ENCODE measurements around the gene CAMTA1.

CAMTA1 gene

DNA sequence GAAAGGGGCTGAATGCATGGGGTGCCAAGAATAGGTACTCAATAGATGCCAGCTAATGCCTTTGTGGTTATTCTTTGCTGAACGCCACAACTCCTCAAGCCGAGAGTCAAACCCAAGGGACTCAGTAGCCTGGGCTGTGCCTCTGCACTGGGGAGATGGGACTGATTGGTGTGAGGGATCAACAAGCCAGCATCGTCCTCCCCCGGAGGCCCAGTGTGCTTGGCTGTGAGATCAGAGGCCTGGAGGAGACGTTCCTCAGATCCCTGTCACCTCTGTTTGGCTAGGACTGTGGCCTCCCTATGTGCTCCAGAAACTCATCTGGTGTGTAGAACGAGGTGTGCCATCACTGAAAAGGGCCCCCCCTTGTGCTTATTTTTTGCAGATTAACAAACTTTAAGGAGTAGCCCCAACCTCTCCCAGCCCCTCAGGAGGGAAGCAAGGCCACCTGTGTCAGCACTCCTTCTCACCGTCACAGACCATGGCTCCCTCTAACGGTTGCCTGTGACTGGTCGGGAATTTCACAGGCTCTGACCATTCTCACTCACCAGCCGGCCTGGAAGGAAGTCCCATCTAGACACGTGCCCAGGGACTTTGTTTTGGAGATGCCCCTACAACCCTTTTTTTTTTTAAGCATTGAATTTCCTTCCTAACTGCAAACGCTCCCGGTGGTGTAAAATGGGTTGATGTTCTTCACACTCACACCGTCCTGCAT is 791.8 kb downstream of the CAMTA1 start:
- DNase-seq (ENCODE audit: low read depth), result peak; percentile 7

DNA sequence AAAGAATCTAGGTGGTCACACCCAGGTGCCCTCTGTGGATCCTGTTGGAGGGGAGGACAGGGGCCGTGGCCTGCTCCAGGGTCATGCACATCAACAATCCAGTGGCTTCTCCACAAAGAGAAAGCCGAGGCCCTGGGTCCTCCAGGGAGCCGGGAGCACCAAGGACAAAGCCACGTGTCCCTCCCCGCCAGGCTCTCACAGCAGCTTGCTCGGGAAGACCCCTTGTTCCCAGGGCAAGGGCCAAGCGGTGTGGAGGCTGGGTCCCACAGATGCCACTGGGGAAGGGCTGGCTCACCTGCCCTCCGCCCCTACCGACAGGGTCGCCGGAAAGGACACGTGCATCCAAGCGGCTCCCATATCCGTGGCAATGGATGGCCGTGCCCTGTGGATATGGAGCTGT is 793.0 kb downstream of the CAMTA1 start:
- no peak for DNase-seq (ENCODE audit: low read depth)

DNA sequence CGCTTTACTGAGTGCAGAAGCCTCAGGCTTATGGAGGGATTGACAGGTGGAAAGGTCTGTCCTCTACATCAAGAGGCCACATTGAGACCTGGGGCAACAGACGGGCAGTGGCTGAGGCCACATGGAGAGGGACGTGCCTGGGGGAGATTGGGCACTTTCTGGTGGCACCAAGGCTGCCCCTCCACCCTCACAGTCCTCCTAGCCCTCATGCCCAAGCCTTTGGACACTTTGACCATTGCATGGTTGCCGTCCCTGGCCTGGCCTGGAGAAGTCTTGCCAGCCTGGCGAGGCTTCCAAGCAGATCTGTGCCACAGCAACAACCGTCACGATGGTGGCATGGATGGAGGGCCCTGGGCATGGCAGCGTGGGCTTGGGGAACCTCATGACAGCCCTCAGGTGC is 793.8 kb downstream of the CAMTA1 start:
- DNase-seq (ENCODE audit: low read depth), result no peak

DNA sequence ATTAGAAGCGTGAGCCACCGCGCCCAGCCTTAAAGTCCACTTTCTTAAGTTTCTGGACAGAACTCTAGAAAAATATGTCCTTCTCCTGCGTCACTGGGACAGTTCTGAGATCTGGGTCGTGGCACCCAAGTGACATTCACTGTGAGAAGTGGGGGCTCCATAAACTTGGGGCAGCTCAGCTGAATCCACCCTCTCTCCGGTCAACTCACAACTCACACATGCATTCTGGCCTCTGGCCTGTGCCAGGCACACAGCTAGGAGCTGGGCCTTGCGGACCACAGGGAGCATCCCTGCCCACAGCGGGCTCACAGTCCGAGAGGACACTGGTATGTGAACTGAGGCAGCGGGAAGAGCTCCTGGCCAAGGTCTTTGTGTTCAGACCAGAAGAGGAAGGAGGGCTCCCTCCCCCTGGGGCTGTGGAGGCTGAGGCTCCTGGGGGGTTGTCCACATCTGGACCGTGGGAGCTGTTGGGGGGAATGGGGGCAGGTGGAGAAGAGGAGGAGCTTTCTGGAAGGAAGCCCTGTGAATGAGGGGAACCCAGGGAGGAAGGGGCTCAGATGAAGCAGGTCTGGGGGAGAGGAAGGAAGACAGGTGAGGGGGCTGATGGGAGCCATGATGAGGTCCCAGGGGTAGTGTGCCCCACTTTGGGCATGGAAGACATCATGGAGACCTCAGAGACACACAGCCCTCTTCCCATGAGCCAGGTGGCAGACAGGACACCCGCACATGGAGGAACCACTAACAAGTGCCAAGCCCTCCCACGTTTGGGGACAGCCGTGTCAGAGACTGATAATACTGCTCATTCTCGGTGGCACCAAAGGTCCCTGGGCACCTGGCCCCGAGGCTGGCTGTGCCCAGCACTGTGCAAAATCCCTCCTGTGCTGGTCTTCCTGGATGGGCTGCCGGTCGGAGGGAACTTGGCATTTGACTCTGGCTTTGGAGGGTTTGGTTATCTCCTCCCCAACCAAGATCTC is 794.9 kb downstream of the CAMTA1 start:
- no peak for DNase-seq (ENCODE audit: low read depth)

DNA sequence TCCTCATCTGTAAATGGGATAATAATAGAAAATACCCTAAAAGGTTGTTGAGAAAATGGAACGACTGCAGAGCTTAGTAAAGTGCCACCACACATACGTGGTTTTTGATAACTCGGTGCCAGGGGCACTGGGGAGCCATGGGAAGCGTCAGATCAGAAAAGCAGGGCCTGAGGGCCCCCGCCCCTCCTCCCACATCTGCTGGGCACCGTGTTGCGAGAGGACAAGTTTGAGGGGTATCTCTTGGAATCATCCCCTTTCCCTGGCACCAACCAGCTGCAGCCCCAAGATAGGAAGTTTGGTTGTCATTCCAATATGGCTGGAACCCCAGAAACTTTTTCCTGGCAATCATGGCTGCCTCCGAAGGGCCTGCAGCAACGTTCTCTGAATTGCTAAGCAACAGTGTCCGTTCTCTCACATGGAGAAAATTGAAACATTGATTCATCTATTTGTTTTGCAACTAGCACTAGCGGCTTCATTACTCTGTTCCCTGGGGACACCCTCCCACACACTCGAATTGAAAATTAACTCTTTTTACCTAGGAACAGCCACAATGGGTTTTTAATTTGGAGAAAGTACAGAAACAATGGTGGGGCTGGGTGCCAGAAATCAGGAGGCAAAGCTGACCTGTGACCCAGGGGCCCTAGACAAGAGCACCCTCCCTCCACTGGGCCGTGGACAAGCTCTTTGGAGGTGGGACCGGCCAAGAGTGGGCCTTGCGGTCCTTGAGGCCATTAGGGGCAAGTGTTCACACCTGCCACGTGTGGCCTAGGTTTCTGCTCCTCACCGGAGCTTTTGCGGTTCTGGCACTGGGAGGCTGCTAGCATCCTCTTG is 795.9 kb downstream of the CAMTA1 start:
- DNase-seq (ENCODE audit: low read depth), result no peak

DNA sequence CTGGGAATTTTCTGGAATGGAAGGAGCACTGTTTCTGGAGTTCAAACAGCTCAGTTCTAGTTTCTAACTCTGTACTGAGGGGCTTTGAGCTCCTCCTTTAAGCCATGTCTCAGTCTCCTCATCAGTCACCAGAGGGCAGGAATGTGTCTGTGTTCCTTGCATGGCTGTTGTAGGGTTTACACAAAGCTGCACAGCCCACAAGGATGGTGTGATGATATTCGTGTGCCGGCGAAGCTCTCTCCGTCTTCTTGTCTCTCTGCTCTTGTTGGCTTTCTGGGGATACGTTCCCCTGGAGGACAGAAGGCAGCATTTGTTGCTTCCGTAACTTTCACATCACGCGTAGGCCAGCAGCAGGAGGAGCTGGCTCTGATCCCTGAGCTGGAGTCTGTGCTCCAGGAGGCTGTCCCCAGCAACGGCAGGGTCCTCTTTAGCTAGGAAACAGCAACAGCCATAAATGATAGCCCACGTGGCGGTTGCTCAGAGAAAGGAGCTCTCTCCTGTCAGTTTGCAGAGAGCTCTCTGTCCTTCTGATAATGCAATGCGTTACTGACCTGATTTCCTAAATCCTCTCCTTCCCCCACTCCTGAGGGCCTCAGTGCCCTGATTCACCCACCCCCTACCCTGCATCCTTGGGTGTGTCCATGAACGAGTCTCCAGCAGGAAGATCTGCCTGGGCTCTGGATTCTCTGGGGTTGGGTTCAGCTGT is 796.7 kb downstream of the CAMTA1 start:
- DNase-seq (ENCODE audit: low read depth), result no peak

DNA sequence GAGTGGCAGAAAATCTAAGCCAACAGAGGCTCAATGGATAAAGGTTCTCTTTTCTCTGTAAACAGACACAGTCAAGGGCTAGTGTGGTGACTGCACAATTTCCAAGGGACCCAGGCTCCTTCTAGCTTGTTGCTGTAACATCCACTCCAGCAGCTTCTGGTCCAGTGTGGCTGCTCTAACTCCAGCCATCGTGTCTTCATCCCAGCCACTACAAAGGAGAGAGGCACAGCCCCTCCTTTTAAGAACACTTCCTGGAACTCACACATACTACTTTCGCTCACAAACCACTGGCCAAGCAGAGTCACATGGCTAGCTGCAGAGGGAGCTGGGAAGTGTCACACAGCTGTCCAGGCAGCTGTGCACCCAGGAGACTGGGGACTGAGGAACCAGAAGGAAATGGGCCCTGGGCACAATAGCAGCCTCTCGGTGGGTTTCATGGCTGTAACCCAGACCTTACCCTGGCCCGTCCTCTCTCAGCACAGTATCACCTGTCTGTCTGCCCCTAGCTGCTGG is 797.3 kb downstream of the CAMTA1 start:
- DNase-seq (ENCODE audit: low read depth), result no peak

DNA sequence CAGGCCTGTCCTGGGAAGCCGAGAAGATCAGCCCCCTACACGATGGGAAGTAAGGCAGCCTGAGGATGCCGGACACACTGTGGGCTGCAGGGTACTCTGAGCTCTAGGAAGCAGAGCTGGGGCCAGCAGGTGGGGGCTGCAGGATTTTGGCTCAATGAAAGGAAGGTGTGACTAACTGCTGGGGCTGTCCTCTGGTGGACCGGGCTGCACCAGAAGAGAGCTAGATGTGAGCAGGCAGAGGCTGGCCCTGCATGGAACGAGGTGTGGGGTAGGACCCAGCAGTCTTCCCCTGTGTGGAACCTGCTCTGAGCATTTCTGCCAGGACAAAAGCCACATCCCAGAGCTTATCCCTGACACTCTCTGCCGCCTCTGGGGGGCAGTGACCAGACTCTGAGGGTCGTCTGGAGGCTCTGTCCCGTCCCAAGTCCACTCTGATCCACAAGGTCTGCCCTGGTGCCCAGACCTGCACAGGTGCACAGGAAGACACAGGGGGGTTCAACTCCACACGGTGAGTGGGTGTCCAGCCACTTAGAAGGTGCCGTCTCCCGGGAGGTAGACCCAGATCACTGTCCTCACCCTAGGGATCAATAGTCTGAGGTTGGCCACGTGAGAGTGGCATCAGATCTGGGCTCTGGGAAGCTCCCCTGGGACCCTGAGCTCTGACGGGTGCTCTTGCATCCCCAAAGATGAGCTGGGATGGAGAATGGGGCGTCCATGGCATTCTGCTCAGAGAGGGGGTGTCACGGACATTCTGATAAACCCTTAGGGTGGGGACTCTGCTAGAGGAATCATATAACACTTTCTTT is 798.2 kb downstream of the CAMTA1 start:
- no peak for DNase-seq (ENCODE audit: low read depth)

DNA sequence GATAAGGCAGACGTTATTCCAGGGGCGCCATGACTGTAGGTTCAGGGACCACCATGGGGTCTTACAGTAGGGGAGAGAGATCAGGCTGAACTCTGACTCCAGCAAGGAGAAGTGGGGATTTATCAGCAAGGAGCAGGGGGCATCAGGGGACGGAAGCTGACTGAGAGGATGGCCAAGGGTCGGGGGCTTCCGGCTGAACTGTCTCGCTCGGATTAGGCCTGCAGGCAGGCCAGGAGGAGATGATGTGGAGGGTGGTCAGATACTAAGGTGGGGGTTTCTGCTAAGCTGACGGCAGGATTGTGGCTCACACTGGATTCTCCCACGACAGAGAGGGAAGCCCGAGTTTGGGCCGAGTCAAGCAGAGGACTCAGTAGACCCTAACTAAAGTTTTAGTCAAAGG is 798.9 kb downstream of the CAMTA1 start:
- no peak for DNase-seq (ENCODE audit: low read depth)

DNA sequence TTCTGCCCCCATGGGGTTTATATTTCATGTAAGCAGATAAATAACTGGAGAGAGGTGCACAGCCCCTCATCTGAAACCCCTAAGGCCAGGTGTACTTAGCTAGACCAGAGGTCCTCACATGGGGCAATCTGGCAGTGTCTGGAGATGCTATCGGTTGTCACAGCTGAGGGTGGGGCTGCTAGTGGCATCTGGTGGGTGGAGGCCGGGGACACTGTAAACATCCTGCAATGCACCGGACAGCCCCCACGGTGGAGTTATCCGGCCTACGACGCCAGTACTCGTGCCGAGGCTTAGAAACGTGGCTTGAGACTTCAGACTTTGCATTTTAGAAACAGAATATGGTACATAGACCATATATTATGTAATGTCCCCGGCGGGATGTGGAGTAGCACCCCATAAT is 799.4 kb downstream of the CAMTA1 start:
- DNase-seq (ENCODE audit: low read depth), result no peak

DNA sequence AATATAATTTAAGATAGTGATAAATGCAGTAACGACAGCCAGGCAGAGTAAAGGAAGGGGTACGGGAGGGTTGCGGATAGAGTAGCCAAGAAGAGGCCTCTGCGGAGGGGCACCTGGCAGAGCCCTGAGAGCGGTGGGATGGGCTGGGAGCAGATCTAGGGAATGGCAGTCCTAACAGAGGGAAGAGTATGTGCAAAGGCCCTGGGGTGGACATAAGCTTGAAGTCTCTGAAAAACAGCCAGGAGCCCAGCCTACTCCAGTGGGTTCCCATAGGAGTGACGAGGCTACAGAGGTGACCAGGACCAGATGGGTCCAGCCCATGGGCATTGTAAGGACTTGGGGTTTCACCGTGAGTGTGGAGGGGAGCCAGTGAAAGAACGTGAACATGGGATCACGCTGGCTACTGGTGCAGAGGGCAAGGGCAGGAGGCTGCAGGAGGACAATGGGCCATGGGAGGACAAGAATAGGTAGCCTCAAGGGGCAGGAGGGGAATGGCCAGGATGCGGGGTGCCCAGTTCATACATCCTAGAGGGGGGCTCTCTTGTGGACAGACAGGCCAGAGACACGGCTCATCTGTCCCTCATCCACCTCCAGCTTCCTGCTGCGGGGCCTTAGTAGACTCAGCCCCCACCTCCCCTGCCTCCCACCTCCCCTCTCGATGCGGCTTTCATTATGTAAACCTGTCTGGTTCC is 800.1 kb downstream of the CAMTA1 start:
- no peak for DNase-seq (ENCODE audit: low read depth)

DNA sequence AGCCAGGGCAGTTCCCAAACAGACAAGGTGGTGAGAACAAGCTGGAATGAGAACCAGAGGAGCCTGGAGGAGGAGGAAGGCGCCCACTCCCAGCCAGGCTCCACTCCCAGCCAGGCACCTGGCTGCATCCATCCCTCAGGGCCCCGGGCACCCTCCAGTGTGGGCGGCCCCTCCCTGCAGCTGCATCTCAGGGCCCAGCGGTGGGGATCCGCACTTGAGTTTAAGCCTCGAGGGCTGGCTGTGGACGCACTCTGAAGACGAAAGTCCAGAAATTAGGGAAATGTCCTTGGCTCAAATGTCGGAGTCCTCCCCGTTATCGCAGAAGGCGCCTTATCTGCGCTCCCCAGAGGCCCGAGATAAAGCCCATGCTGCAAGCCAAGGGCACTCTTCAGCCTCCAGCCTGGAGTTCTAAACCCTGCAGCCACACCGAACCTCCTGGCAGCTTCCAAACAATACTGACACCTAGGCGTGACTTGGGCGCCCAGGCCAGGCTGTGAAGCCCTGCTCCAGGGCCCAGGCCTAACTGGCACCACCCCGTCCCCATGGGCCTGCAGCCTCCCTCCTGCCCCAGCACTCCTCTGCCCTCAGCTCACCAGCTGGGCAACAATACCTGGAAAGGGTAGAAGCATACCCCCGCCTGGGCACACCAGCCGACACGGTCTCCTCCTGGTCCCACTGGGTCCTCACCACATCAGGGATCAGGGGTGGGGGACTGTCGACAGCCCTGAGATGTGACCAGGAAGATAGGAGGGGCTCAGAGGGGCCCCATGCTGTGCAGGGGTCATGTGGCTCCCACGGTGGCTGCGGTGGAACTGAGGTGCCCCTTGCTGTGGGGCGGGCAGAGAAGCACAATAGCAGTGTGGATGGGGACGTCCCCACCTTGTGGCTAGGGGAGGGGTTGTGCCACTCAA is 801.0 kb downstream of the CAMTA1 start:
- no peak for DNase-seq (ENCODE audit: low read depth)

DNA sequence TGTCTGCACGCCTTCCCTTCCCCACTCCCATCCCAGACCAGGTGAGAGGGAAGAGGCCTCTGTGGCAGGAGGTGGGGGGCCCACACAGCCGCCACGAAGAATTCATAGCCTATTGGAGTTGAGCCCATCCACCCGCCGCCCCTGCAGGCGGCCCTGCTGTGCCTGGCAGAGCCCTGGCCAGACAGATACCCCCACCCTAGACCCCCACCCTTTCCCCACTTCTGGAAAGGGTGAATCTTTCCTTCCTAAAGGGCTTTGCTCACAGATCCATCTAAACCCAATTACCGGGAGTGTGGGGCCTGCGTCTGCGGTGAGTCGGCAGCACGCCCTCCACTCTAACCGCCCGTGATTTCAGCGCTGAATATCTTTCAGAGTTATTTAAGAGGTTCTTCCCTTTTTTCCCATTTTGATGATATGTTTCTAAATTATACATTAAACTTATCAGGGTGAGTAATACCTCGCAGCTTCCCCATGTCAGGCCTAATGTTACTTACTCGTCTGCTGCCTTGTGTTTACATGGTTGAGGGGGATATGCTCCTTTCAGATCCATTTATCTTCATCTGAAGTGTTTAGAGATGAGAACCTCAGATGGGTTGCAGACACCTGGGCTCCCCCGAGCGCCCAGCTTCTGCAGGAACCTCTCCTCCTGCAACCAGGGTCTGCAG is 802.0 kb downstream of the CAMTA1 start:
- no peak for DNase-seq (ENCODE audit: low read depth)

DNA sequence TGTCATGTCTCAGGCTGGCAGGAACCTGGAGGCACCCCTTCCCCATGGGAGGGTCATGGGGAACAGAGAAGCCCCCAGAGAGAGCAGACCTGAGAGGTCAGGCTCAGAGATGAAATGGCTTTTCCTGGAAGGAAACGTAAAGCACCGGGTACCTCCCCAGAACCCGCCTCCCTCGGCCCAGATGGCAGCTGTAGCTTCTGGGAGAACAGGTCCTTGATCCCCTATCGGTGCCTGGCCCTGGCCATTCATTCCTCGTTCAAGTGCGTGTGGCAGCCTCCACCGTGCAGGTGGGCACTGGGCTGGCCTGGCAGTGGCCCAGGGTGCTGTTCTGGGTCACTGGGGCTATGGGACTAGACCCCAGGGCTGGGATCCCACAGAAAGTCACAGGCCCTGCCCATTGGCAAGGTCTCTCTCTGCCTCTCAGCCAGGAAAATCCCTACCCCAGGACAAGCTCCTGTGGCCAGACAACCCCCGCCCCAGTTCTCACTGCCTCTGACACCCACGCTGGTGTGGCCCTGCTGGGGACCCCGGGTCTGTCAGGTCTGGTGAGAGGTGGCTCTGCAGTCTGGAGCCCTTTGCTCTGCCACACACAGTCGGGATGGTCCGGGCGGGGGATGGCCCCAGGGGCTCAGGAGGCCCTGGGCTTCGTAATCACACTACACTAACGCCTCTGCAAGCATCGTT is 802.7 kb downstream of the CAMTA1 start:
- DNase-seq (ENCODE audit: low read depth), result no peak

DNA sequence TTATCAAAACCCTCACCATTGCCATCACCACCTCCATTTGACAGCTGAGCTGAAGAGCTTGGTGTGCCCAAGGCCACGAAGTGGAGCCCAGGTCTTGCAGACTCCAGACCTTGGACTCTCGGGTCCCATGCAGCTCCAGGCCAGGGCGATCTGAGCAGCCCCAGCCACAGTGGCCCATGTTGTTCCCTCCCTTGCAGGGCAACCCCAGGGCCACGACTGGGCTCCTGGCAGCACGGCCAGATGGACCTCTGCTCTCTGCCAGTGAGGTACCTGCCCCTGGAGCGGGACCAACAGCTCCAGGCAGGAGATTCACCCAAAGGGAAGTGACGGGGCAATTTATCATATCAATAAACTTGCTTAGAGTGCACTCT is 803.2 kb downstream of the CAMTA1 start:
- DNase-seq (ENCODE audit: low read depth), result no peak

DNA sequence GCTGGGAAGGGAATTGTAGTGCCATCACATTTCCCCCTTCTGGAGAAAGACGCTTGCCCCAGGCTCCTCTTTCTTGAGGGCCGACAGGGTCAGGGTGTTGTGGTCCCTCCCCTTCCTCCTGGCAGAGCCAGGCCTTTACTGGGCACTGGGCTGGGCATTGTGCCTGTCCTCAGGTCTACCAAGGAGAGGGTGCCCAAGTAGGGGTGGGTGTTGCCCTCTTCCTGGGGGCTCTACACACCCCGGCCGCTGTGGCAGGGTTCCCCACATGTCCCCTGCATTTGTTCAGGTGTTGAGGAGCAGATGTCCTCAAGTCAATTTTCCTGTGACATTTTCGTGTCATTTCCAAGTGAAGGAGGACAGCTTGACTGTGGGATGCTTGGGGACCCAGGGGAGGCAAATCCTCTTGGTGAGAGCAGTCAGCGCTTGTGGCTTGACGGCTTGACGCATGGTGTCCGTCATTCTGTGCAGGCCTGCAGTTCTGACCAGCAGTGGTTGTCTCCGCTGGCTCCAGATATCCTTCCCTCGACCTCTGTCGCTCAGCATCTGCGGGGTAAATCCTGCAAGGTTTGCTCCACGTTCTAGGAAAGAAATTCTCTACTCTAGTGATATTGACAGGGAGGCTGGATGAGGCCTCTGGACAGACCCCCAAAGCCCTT is 804.0 kb downstream of the CAMTA1 start:
- no peak for DNase-seq (ENCODE audit: low read depth)

DNA sequence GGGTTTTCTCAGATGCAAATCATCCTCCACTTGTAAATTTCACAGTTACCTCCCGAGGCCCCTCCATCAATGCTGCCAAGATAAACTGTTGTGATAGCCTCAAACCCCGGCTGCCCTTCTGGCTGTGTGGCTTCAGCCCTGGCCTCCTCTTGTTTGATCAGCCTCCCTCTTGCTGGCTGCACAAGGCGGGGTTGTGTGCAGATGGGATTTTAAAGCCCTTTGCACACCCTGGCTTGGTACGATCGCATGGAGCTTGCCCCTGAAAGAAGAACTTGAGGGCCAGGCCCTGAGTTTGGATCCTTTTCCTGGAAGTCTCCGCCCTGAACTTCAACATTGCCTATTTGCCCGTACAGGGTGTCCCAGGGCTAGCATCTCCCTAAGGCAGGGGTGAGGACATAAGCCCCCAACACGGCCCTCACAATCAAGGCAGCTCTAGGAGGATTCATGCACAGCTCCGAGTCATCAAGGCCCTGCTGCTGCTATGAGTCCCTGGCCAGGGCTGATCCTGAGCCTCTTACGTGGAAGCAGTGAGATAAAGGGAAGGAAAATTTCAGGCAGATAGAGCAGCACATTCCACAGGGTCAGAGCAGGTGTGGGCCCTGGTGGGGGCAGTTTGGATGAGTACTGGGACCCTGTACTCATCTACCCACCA is 804.6 kb downstream of the CAMTA1 start:
- DNase-seq (ENCODE audit: low read depth), result no peak
